IPS DF 19.7 (cell line): ENCODE results near the gene SLC13A5.
"Not testable (repeated sequence)": the region's sequence is repeated elsewhere in the genome, so short reads cannot be mapped to it uniquely, and the experiment has no call there.

Experiments
- DNase-seq: peaks from one replicate; pipeline ENCODE4 v3.0.0-alpha.2; 2013; ENCODE audit warnings: low read depth, low spot score

Gene SLC13A5

DNA sequence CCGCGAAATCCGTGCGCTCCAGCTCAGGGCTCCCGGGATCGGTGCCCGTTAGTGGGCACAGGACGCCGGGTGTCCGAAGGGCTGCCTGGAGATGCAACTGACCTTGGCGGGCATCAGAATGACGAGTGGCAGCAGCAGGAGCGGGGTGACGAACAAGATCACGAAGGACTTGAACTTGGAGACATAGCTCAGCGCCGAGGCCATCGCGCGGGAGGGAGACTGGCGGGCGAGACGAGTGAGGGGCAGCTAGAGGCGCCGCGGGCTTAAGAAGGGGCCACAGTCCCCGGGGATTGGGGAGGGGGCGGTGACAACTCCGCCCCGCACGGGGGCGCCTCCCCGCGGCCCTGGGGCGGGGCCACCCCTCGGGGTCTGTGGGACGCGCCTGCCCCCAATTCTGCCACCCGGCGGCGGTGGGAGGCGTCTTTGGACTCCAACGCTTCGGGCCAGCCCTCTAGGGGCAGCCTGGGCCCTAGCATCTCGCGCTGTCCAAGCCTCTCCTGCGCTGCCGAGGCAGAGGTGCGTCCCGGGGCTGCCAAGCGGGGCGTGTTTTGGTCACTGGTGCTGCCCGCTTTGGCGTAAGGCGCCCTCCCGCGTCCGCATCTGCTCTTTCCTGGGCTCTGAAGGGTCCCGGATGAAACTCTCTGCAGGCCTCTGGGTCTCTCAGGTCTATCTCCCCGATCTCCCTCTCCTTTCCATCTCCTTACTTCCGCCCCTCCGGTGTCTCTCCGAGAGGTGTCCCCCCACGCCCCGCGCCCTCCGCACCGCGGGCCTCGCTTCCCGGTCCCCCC is at the start of gene SLC13A5:
SLC13A5 (minus strand) TSS at position 240 of the 788 bp plus-strand sequence; CDS start at position 204, 36 bp downstream.
- DNase-seq, result peak; percentile 28

DNA sequence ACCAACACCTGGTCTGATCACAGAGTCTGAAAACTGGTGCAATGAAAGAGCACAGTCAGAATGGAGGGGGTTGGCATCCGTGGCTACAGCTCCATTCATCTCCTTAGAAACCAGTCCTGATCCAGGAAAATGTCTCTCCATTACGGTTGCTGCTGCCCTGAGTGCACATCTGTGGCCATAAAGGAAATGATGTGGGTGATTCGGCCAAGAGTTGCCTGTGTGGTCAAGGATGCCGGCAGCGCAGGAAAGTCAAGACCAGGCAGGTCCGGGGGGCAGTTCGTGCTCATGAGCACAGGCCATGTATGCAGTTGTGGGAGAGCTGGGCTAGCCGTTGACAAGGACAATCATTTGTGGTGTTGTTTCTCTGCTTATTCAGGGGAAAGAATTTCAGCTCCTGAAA is 48.6 kb upstream of the SLC13A5 start:
- DNase-seq, result no peak

DNA sequence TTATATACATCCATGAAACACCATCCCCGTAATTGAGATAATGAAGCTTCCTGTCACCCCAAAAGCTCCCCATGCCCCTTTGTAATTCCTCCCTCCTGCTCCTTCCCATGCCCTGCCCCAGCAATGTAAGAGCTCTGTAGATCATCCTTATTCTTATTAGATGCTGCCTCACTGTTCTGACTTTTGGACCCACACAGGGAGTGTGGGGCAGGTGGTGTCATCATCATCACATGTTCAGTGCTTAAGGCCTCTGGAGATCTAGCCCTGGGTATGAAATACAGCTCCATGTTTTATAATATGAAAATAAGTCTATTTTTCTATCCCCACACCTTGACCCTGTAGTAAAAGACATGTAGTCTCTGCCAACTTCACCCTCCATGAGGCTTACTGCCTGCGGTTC is 44.6 kb upstream of the SLC13A5 start:
- no peak for DNase-seq

DNA sequence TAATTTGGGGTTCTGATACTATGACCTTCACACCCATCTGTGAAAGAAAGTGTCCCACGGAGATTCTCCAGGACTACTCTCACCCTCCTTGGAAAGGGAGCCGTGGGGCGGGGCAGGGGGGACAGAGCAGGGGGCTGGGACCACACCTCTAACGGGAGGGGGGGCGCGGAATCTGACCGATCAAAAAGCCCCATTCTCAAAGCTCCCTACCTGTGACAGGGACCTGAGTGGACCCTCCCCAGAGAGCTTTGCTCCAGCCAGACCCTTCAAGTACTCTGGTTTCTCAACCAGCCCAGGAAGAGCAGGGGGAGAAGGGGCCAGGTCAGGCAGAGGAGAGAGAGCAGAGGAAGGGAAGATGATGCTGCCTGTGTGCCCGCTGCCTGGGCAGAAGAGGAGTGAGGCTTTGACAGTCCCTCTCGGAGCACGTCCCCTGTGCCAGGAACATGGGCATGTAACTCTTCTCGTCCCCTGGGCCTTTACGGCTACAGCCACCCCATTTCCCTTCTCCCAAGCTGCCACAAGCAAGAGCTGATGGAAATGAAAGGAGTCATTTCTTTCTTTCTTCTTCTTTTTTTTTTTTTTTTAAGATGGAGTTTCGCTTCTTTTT is 43.4 kb upstream of the SLC13A5 start:
- no peak for DNase-seq

DNA sequence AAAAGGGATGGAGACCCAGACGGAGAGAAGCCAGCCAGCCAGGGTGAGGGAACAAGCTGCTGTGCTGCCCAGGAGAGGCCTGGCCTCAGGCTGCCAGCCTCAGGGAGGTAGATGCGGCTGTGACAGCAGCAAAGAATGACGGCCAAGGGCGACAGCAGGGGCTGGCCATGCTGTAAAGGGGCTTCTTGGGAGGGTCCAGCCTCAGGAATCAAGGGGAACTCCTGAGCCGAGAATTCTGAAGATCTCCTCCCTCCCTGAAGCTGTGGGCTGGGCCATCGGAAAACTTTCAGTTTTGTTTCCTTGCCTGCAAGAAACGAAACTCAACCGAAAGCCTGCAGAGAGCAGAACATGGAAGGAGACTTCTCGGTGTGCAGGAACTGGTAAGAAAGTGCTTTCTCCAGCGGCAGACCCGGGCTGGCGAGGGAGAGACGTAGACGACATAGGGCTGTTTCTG is 42.6 kb upstream of the SLC13A5 start, which contains the start of gene XAF1:
XAF1 (plus strand) TSS at position 316 of the 454 bp plus-strand sequence; CDS start at position 349, 33 bp downstream.
- DNase-seq, result no peak

DNA sequence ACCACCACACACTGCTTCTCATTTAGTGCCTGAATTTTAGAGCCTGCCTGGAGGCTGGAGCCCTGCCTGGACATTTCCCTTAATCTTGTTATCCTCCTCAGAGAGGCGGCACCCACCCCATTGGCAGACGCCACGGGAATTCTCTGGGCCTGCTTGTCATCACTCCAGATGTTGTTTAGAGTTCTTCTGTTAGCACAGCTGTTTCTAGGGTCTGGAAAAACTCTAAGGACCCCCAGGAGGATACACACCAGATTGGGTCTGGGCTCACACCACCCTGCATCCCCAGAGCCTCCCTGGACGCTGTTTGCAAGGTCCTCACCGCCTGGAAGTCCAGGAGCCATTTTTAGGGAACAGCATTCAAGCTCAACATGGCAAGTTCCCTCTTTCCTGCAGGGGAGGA is 42.1 kb upstream of the SLC13A5 start:
- DNase-seq, result no peak

DNA sequence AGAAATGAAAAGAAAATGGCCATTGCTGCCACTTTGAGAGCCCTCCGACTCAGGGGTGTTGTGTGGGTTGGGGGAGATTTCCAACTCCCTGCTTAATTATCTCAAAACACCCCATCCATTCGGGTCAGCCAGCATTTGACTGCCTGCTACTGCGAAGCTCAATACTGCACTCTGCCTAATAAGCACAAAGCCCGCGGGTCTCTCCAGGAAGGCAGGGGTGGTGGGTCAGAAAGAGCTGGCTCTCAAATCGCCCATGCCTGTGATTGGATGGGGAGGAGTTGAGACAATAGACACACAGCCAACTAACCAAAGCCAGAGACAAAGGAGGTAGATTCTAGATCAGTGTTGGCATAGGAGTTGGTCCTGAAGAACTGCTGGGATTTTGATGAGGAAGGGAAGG is 40.4 kb upstream of the SLC13A5 start:
- no peak for DNase-seq

DNA sequence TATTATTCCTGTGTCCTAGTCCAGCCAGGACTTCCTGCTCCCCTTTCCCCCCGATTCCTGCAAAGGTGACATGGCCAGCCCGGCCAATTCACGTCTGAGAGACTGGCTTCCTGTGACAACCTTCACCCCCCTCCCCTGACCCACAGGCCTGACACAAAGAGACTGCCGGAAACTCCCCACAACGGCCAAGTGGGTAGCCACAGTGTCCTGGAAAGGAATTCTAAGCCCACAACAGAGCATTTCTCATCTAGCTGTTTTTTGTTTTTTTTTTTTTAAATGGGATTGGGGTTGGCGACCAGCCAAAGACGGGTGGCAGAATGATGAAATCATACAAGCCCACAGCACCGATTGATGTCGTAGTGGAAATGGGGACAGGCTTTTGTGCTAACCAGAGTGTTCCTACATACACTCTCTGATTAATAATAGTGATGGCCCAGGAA is 39.9 kb upstream of the SLC13A5 start:
- no peak for DNase-seq

DNA sequence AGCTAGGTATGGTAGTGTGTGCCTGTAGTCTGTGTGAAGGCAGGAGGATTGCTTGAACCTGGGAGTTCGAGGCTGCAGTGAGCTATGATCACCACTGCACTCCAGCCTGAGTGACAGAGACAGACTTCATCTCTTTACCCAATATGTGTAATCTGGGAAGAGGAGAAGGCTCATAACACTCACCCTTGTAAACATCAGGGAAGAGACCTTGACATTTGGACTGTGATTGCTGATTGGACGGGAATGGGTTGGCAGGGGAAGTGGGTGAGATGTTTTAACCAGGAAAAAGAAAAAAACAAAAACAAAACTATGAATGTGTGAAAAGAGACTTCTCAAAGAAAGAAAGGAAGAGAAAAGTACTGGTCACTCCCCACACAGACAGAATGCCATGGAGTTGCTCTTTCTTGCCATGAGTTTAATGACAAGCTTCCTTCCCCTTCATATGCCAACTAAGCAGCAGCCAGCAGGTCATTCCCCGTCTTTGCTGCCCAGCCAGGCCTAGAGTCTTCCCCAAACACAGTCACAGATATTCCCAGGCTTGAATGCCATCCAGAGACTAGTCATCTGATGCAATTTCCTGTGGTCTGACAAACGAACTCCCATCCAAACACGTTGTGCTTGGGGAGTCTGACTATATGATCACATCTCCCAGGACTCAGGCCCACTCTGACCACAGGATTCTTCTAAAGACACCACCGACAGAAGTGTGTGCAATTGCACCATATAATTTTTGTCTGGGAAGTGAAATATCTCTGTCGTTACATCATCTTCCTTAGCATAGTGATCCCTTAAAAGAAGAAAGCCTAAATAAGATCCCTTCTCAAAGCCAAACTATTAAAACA is 39.1 kb upstream of the SLC13A5 start:
- DNase-seq, result no peak

DNA sequence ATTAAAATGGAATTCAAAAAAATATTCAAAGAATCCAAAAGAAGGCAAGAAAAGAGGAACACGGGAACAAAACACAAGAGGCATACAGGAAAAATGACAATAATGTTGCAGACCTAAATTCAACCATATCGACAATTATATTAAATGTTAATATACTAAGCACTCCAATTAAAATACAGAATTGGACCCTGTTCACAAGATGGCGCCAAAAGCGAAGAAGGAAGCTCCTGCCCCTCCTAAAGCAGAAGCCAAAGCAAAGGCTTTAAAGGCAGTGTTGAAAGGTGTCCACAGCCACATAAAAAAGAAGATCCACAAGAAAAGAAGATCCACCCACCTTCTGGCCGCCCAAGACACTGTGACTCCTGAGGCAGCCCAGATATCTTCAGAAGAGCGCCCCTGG is 36.4 kb upstream of the SLC13A5 start:
- no peak for DNase-seq

DNA sequence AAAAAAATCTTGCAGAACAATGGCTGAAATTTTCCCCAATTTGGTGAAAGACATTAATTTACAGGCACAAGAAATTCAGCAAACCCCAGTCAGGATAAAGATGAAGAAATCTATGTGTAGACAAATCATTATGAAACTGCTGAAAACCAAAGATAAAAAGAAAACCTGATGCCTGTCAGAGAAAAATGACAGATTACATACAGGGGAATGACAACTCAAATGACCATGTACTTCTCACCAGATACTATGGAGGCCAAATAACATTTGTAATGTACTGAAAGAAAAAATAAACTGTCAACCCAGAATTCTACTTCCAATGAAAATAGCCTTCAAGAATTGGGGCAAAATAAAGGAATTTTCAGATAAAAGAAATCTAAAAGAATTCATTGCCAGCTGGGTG is 35.4 kb upstream of the SLC13A5 start:
- no peak for DNase-seq

DNA sequence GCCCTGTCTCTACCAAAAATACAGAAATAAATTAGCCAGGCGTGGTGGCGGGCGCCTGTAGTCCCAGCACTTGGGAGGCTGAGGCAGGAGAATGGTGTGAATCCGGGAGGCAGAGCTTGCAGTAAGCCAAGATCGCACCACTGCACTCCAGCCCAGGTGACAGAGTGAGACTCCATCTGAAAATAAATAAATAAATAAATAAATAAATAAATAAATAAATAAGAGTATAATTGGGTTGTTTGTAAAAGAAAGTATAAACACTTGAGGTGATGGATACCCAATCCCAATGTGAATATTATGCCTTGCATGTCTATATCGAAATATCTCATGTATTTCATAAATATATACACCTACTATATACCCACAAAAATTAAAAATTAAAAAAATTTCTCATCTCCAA is 33.5 kb upstream of the SLC13A5 start:
- DNase-seq, result not testable (repeated sequence)

DNA sequence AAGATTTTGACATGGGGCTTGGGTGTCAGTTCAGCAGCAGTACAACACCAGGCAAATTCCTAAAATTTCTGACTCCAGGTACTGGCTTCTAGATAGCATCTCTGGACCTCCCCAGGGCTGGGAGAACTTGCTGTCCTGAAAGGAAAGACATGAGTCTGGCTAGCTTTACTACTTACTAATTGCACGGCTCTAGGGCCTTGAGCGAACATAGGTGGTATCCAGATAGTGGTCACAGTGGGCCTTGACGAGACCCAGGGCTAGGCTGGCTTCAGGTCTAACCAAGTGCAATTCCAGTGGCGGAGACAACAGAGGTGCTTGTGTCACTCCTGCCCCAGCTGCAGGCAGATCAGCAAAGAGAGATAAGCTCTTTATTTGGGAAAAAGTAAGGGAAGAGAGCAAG is 16.4 kb upstream of the SLC13A5 start:
- no peak for DNase-seq

DNA sequence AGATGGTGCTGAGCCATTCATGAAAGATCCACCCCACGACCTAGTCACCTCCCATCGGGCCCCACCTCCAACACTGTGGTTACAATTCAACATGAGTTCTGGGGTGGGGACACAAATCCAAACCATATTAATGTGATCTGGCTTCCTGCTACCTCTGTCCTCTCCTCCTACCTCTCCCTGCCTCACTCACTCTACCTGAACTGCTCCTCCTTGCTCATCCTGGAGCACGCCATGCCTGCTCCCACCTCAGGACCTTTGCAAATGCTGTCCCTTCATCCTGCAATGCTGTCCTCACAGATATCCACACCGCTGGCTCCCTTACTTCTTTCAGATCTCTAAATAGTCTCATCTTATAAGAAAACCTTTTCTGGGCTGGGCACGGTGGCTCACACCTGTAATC is 10.8 kb upstream of the SLC13A5 start:
- no peak for DNase-seq

DNA sequence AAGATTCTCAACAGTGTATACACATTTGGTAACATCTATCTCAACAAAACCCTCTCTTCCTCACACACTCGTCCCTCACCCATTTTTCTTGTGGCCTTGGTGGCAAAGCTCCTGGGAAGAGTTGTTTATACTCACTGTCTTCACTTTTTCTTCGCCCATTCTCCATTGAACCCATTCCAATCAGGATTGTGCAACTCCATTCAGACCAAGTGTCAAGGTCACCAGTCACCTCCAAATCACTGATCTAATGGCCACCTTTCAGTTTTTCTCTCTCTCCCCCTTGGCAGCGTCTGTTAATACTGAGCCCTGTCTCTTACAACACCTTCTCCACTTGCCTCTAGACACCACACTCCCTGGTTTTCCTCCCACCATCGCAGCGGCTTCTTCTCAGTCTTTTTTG is 8.6 kb upstream of the SLC13A5 start:
- DNase-seq, result no peak

DNA sequence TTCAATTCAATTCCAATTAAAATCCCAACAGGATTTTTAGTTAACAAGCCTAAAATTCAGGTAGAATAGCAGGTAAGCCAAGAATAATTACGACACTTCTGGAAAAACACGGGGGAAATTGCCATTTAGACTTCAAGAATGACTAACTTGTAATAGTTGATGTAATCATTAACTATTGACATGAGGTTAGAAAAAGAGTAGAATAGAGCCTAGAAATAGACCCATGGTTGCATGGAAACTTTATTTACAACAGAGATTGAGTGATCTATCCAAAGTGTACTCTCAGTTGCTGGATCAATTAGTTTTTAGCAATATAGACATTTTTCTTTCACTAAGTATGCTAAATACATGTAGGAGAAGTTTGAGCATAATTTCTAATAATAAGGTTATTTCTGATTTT is 3.6 kb upstream of the SLC13A5 start:
- no peak for DNase-seq

DNA sequence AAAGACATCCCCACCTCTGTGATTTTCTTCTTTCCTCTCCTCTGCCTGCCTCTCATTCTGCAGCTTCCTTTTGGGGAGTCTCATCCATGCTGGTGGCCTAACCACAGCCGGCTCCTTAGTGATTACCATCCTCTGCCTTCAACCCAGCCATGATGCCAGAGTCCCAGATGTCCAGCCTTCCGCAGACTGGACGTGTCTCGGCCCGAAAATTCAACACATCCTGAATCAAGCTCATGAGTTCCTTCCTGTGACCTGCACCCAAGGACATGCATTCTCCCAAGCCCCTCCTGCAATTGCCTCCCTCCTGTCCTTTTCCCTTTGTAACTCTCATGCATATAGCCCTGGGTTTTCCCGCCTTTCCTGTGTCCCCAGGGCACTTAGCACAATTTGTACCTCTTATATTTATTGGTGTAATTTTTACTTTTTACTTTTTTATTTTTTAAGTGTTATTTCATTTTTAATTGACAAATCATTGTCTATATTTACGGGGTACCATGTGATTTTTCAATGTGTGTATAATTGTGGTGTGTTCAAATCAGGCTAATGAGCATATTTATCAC is 1.2 kb upstream of the SLC13A5 start:
- no peak for DNase-seq

DNA sequence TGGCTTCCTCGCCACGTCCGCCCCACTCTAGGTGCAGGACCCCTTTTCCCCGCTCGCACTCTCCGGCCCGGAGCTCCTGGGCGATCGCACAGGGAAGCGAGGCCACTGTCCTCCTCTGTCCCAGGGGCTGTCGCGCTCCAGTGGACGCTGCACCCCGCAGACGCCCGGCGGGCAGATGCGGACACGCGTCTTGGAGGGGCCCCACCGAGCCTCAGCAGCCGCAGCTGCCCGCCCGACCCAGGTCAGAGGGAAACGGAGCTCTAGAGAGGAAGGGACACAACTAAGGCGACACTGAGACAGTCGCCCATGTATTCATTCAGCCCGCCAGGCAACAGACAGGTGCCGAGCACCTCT is 726 bp upstream of the SLC13A5 start:
- no peak for DNase-seq

DNA sequence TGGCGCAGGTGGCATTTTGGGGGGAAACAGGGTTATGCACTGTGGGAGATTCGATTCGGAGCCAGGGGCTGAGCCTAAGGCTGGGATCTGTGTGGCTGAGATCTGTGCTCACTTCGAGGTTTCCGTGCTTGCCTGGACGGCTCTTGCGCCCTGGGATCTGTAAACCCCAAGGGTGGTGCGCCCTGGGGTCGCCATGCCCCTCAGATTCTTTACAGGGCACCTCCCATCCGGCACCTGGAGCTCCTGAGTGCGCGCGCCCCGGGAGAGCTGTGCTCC is 377 bp downstream of the SLC13A5 start:
- no peak for DNase-seq

DNA sequence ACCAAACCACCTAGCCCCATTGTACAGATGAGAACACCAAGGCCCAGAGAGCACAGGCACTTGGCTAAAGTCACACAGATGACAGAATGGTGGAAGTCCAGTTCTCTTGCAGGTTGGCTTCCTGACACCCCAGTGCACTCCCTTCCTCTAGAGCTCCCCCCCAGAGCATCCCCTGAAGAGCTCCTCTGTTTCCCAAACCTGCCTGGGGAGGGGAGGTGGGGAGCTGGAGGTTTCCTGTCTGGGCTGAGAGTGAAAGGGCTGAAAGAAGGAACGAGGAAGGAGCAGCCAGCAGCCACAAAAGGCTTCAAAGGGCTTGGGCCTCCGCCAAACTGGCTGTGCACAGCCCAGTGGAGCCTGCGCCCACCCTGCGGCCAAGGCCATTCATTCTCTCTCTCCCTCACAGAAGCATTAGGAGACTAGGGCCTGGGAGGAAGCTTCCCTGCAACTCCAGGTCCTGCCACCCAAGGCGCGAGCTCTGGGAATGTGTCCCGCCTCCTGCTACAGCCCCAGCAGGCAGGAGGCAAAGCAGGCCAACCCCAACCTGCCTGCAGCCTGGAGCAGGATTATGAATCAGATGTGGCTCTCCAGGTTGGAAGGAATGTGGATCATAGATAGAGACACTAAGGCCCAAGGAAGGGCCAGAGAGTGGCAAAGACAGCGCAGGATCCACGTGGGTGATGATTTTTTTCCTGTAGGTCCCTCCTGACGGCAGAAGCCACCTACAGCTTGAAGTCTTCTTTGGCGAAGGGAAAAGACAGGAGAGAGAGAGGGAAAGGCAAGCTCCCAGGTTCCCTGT is 913 bp downstream of the SLC13A5 start:
- no peak for DNase-seq

DNA sequence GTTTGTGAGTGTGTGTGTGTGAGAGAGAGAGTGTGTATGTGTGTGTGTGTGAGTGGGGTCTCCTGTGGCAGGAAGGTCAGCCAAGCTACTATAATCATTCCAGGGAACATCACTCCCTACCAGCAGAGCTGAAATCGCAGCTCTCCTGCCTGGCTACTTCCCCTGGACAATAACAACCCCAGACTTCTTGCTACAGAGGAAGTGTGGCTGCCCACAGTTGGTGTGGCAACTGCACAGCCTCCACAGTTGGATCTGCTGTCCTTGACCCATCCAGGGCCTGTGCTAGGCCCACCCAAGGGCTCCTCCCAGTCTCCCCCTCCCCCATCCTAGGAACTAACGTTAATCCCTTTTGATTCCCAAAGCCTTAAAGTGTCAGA is 1.5 kb downstream of the SLC13A5 start:
- no peak for DNase-seq
